ENCODE measurements around the gene WDR46. TPM values are rescaled to one million over a fixed set of nuclear protein-coding genes. Genes with fewer than 3 reads are reported as not detected.

WDR46 gene
- total and polyA plus RNA-seq, 2 of the 13 experiments (the other 11 are each of a cell fraction or from before 2014, with no cell fraction given), result 47.4 to 105 TPM

GRCh38 chr6:33279971-33280511 lies 9.0 kb downstream of the WDR46 start (continued):
- TF ChIP-seq, protein P1, sequence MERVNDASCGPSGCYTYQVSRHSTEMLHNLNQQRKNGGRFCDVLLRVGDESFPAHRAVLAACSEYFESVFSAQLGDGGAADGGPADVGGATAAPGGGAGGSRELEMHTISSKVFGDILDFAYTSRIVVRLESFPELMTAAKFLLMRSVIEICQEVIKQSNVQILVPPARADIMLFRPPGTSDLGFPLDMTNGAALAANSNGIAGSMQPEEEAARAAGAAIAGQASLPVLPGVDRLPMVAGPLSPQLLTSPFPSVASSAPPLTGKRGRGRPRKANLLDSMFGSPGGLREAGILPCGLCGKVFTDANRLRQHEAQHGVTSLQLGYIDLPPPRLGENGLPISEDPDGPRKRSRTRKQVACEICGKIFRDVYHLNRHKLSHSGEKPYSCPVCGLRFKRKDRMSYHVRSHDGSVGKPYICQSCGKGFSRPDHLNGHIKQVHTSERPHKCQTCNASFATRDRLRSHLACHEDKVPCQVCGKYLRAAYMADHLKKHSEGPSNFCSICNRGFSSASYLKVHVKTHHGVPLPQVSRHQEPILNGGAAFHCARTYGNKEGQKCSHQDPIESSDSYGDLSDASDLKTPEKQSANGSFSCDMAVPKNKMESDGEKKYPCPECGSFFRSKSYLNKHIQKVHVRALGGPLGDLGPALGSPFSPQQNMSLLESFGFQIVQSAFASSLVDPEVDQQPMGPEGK (CRISPR knock-in tag; IDR thresholded peaks at IDR 0.05), result peak; percentile 72
- TF ChIP-seq ARID4A (CRISPR knock-in tag; IDR thresholded peaks at IDR 0.05; ENCODE audit: borderline replicate concordance), result peak; percentile 75
- peak; percentile 31 for TF ChIP-seq ZNF574 (CRISPR knock-in tag; IDR thresholded peaks at IDR 0.05)
- TF ChIP-seq SALL2 (CRISPR knock-in tag; IDR thresholded peaks at IDR 0.05), result 0 out of 2 replicates have a peak, but pooled peaks have one; percentile 35
- TF ChIP-seq, protein P2, sequence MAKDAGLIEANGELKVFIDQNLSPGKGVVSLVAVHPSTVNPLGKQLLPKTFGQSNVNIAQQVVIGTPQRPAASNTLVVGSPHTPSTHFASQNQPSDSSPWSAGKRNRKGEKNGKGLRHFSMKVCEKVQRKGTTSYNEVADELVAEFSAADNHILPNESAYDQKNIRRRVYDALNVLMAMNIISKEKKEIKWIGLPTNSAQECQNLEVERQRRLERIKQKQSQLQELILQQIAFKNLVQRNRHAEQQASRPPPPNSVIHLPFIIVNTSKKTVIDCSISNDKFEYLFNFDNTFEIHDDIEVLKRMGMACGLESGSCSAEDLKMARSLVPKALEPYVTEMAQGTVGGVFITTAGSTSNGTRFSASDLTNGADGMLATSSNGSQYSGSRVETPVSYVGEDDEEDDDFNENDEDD (CRISPR knock-in tag; IDR thresholded peaks at IDR 0.05; ENCODE audit: borderline replicate concordance), result peak; percentile 10; the same call in 1 of the 2 replicates
- 0 out of 2 replicates have a peak, but pooled peaks have one; percentile 38 for TF ChIP-seq ARNT2 (CRISPR knock-in tag; IDR thresholded peaks at IDR 0.05; ENCODE audit: low read depth)
- TF ChIP-seq, protein P3, sequence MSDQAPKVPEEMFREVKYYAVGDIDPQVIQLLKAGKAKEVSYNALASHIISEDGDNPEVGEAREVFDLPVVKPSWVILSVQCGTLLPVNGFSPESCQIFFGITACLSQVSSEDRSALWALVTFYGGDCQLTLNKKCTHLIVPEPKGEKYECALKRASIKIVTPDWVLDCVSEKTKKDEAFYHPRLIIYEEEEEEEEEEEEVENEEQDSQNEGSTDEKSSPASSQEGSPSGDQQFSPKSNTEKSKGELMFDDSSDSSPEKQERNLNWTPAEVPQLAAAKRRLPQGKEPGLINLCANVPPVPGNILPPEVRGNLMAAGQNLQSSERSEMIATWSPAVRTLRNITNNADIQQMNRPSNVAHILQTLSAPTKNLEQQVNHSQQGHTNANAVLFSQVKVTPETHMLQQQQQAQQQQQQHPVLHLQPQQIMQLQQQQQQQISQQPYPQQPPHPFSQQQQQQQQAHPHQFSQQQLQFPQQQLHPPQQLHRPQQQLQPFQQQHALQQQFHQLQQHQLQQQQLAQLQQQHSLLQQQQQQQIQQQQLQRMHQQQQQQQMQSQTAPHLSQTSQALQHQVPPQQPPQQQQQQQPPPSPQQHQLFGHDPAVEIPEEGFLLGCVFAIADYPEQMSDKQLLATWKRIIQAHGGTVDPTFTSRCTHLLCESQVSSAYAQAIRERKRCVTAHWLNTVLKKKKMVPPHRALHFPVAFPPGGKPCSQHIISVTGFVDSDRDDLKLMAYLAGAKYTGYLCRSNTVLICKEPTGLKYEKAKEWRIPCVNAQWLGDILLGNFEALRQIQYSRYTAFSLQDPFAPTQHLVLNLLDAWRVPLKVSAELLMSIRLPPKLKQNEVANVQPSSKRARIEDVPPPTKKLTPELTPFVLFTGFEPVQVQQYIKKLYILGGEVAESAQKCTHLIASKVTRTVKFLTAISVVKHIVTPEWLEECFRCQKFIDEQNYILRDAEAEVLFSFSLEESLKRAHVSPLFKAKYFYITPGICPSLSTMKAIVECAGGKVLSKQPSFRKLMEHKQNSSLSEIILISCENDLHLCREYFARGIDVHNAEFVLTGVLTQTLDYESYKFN (CRISPR knock-in tag; conservative IDR thresholded peaks at IDR 0.05), result no peak
- TF ChIP-seq RXRB (CRISPR knock-in tag; IDR thresholded peaks at IDR 0.05; ENCODE audit: borderline replicate concordance), result peak; percentile 26; the same call in 1 of the 2 replicates
- peak; percentile 13; the same call in 1 of the 2 replicates for TF ChIP-seq GABPB1 (CRISPR knock-in tag; IDR thresholded peaks at IDR 0.05)
- TF ChIP-seq NR2F2 (IDR thresholded peaks at IDR 0.05; ENCODE audit: borderline replicate concordance, low read depth), result peak; percentile 12; the same call in 1 of the 2 replicates
- TF ChIP-seq MIER2 (CRISPR knock-in tag; IDR thresholded peaks at IDR 0.05), result 0 out of 2 replicates have a peak, but pooled peaks have one; percentile 39
- TF ChIP-seq FOXC1 (CRISPR knock-in tag; IDR thresholded peaks at IDR 0.05; ENCODE audit: borderline replicate concordance), result peak; percentile 73; the same call in 1 of the 2 replicates
- peak; percentile 64 for TF ChIP-seq CCAR2 (optimal IDR thresholded peaks at IDR 0.05; ENCODE audit: low read depth, low read length)
- no peak for TF ChIP-seq HMG20B (CRISPR knock-in tag; conservative IDR thresholded peaks at IDR 0.05)
